ENCODE measurements around the gene IFNA6. TPM values are rescaled to one million over a fixed set of nuclear protein-coding genes. Genes with fewer than 3 reads are reported as not detected.

The IFNA6 gene
- total RNA-seq, 1 experiment from 2014 or later, result not detected

- POLR2A ChIA-PET (ENCODE audit: low non-redundant PET), result no interaction called here
- TF ChIP-seq CTCF (conservative IDR thresholded peaks at IDR 0.05; ENCODE audit: low read depth, low read length) (peak; percentile 57), EZH2 (IDR thresholded peaks at IDR 0.05; ENCODE audit: borderline replicate concordance, low read depth, low read length, poor library complexity, severe bottlenecking) (no peak)
- CTCF ChIA-PET, result interaction anchor here (0.6 to 0.7 kb wide), 2 partner anchors 137 to 470 kb away, joined by 5 to 9 read pairs; no protein-coding TSS in a partner anchor
- H3K27ac ChIP-seq (ENCODE audit: low read depth, low read length, poor library complexity, severe bottlenecking), result no peak overlapping the region
- H3K27me3 ChIP-seq (replicated peaks; ENCODE audit: insufficient read depth, low read depth, low read length, poor library complexity), result peaks cover 6% of the 10 kb centered on the region
- DNase-seq (ENCODE audit: low spot score), result peak; percentile 33
- no peaks in the 10 kb centered on the region for H3K9me3 ChIP-seq (ENCODE audit: low read depth, low read length, poor library complexity, severe bottlenecking)
- H3K4me3 ChIP-seq (ENCODE audit: low read depth, low read length, poor library complexity, severe bottlenecking), result no peak overlapping the region
- H3K36me3 ChIP-seq (ENCODE audit: insufficient read depth, low read length, poor library complexity, severe bottlenecking), result no peaks in the 10 kb centered on the region
- intact Hi-C loops (cut with micrococcal nuclease; ENCODE audit: unreplicated experiment), result loop anchor here (5.0 kb wide), 2 partner anchors 139 to 469 kb away; no protein-coding TSS in a partner anchor
- H3K4me1 ChIP-seq (ENCODE audit: insufficient read depth, low read length, poor library complexity, severe bottlenecking), result no peaks in the 10 kb centered on the region
- BruUV-seq (replicated peaks), result no TSS peak
These were observed 32.4 kb downstream of the IFNA6 start for GRCh38 chr9:21317956-21318923.

- no peak overlapping the region for H3K27ac ChIP-seq (ENCODE audit: low read depth, low read length, poor library complexity, severe bottlenecking)
- intact Hi-C loops (cut with micrococcal nuclease; ENCODE audit: unreplicated experiment), result loop anchor here (5.0 kb wide), 2 partner anchors 140 to 470 kb away; no protein-coding TSS in a partner anchor
- no TSS peak for BruUV-seq (replicated peaks)
- peaks cover 6% of the 10 kb centered on the region for H3K27me3 ChIP-seq (replicated peaks; ENCODE audit: insufficient read depth, low read depth, low read length, poor library complexity)
- no peaks in the 10 kb centered on the region for H3K4me1 ChIP-seq (ENCODE audit: insufficient read depth, low read length, poor library complexity, severe bottlenecking)
- H3K36me3 ChIP-seq (ENCODE audit: insufficient read depth, low read length, poor library complexity, severe bottlenecking), result no peaks in the 10 kb centered on the region
- no peaks in the 10 kb centered on the region for H3K9me3 ChIP-seq (ENCODE audit: low read depth, low read length, poor library complexity, severe bottlenecking)
- ChIA-PET CTCF (no interaction called here), POLR2A (ENCODE audit: low non-redundant PET) (no interaction called here)
- no peak for DNase-seq (ENCODE audit: low spot score)
- H3K4me3 ChIP-seq (ENCODE audit: low read depth, low read length, poor library complexity, severe bottlenecking), result no peak overlapping the region
- no peak for TF ChIP-seq EZH2 (IDR thresholded peaks at IDR 0.05; ENCODE audit: borderline replicate concordance, low read depth, low read length, poor library complexity, severe bottlenecking)
These were observed 33.8 kb downstream of the IFNA6 start for GRCh38 chr9:21316860-21317259.

GRCh38 chr9:21316032-21316842 lies 34.5 kb downstream of the IFNA6 start:
- TF ChIP-seq CTCF (conservative IDR thresholded peaks at IDR 0.05; ENCODE audit: low read depth, low read length), result no peak
- TF ChIP-seq EZH2 (IDR thresholded peaks at IDR 0.05; ENCODE audit: borderline replicate concordance, low read depth, low read length, poor library complexity, severe bottlenecking), result no peak
- DNase-seq (ENCODE audit: low spot score), result no peak
- H3K4me3 ChIP-seq (ENCODE audit: low read depth, low read length, poor library complexity, severe bottlenecking), result no peak overlapping the region
- POLR2A ChIA-PET (ENCODE audit: low non-redundant PET), result no interaction called here
- H3K9me3 ChIP-seq (ENCODE audit: low read depth, low read length, poor library complexity, severe bottlenecking), result no peaks in the 10 kb centered on the region
- no peaks in the 10 kb centered on the region for H3K36me3 ChIP-seq (ENCODE audit: insufficient read depth, low read length, poor library complexity, severe bottlenecking)
- H3K4me1 ChIP-seq (ENCODE audit: insufficient read depth, low read length, poor library complexity, severe bottlenecking), result no peaks in the 10 kb centered on the region
- H3K27ac ChIP-seq (ENCODE audit: low read depth, low read length, poor library complexity, severe bottlenecking), result no peak overlapping the region
- intact Hi-C loops (cut with micrococcal nuclease; ENCODE audit: unreplicated experiment), result loop anchor here (5.0 kb wide), 2 partner anchors 141 to 471 kb away; no protein-coding TSS in a partner anchor
- H3K27me3 ChIP-seq (replicated peaks; ENCODE audit: insufficient read depth, low read depth, low read length, poor library complexity), result peaks cover 6% of the 10 kb centered on the region
- BruUV-seq (replicated peaks), result no TSS peak
- CTCF ChIA-PET, result no interaction called here
